GM19324 (cell line): ENCODE results near the gene KLHL6.
"Not testable (repeated sequence)": the region's sequence is repeated elsewhere in the genome, so short reads cannot be mapped to it uniquely, and the experiment has no call there.

Source experiments
- ATAC-seq: cut with Tn5 transposase; IDR thresholded peaks from one replicate; pipeline ENCODE4 v1.9.1; 2021; ENCODE audit warnings: mild to moderate bottlenecking, moderate library complexity; ENCODE audit not compliant: unreplicated experiment, low FRiP score

Gene KLHL6

GRCh38 chr3:183533412-183534132 lies 21.9 kb downstream of the KLHL6 start:
- no peak for ATAC-seq

- no peak for ATAC-seq
These were observed 22.7 kb downstream of the KLHL6 start for GRCh38 chr3:183532620-183533411.

- no peak for ATAC-seq
These were observed 25.8 kb downstream of the KLHL6 start for GRCh38 chr3:183529717-183530116.

- ATAC-seq = no peak
These were observed 26.3 kb downstream of the KLHL6 start for GRCh38 chr3:183529185-183529584.

GRCh38 chr3:183528758-183529157 lies 26.7 kb downstream of the KLHL6 start:
- not testable (repeated sequence) for ATAC-seq

GRCh38 chr3:183527428-183528379 lies 27.8 kb downstream of the KLHL6 start:
- peak; percentile 78 for ATAC-seq

GRCh38 chr3:183526838-183527427 lies 28.6 kb downstream of the KLHL6 start:
- peak; percentile 19 for ATAC-seq

- ATAC-seq = no peak
These were observed 31.0 kb downstream of the KLHL6 start for GRCh38 chr3:183524476-183524875.

GRCh38 chr3:183520741-183521556 lies 34.6 kb downstream of the KLHL6 start:
- not testable (repeated sequence) for ATAC-seq

GRCh38 chr3:183520295-183520694 lies 35.2 kb downstream of the KLHL6 start:
- ATAC-seq = not testable (repeated sequence)

GRCh38 chr3:183519891-183520290 lies 35.6 kb downstream of the KLHL6 start:
- no peak for ATAC-seq

- ATAC-seq = no peak
These were observed 36.8 kb downstream of the KLHL6 start for GRCh38 chr3:183518491-183519251.

GRCh38 chr3:183517607-183518006 lies 37.9 kb downstream of the KLHL6 start:
- no peak for ATAC-seq

GRCh38 chr3:183515968-183516851 lies 39.3 kb downstream of the KLHL6 start:
- ATAC-seq = peak; percentile 58

GRCh38 chr3:183514021-183514420 lies 41.5 kb downstream of the KLHL6 start:
- ATAC-seq = no peak

GRCh38 chr3:183513046-183513706 lies 42.3 kb downstream of the KLHL6 start:
- no peak for ATAC-seq
